ENCODE measurements around the gene TAF11L3. TPM values are rescaled to one million over a fixed set of nuclear protein-coding genes. Genes with fewer than 3 reads are reported as not detected.
"Not testable (repeated sequence)": the region's sequence is repeated elsewhere in the genome, so short reads cannot be mapped to it uniquely, and the experiment has no call there.

TAF11L3 gene
- total and polyA plus RNA-seq, 2 donors (not counting 3 experiments of a cell fraction or from before 2014, with no cell fraction given), result not detected

DNA sequence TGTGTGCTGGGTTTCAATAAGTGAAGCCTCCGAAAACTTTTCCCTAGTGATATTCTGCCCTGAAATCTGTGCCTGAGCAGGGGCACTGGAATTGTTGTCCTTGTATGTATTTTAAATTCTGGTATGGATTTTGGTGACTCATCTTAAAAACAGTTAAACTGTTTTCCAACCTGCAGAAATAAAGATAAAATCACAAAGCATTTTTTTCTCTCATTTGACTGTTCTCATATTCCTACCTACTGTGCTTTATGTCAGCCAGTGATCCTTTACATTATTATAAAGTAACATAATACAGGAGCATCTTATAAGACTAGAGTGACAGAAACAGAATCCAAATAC, 31.0 kb upstream of the TAF11L3 start:
- Histone ChIP-seq H3K9me3 (replicated peaks; ENCODE audit: control insufficient read depth, insufficient read depth, low read length) (no peaks in the 10 kb centered on the region), H3K4me3 (replicated peaks in 1 of 3; ENCODE audit: insufficient read depth in 1 of 3, low read depth in 1 of 3, low read length in 3 of 3) (no peak overlapping the region), H3K4me2 (ENCODE audit: insufficient read depth, low read length) (no peak overlapping the region), H3K9me1 (replicated peaks; ENCODE audit: control insufficient read depth, extremely low read depth, insufficient read depth, low read length) (no peaks in the 10 kb centered on the region), H3K4me1 (ENCODE audit: control insufficient read depth, extremely low read depth, insufficient read depth, low read length) (no peaks in the 10 kb centered on the region), H3K27me3 (ENCODE audit: control insufficient read depth in 2 of 2, insufficient read depth in 2 of 2, low read length in 2 of 2) (no peaks in the 10 kb centered on the region), H3K36me3 (ENCODE audit: control insufficient read depth in 2 of 2, extremely low read depth in 1 of 2, insufficient read depth in 2 of 2, low read length in 2 of 2) (no peaks in the 10 kb centered on the region), H4K20me1 (replicated peaks; ENCODE audit: control insufficient read depth, extremely low read depth, insufficient read depth, low read length) (no peaks in the 10 kb centered on the region), H3K79me2 (ENCODE audit: control insufficient read depth, insufficient read depth, low read length) (no peaks in the 10 kb centered on the region), H3K27ac (ENCODE audit: insufficient read depth, low read depth, low read length) (no peak overlapping the region), H2AFZ (ENCODE audit: low read depth, low read length) (no peak overlapping the region), H3K9ac (replicated peaks; ENCODE audit: extremely low read depth, insufficient read depth, low read length) (no peak overlapping the region)
- TF ChIP-seq POLR2AphosphoS5 (IDR thresholded peaks at IDR 0.05; ENCODE audit: insufficient read depth, low read depth, low read length), result no peak
- TF ChIP-seq FOS (IDR thresholded peaks at IDR 0.05; ENCODE audit: borderline replicate concordance, insufficient read depth, low read length), result no peak
- TF ChIP-seq, protein P1, sequence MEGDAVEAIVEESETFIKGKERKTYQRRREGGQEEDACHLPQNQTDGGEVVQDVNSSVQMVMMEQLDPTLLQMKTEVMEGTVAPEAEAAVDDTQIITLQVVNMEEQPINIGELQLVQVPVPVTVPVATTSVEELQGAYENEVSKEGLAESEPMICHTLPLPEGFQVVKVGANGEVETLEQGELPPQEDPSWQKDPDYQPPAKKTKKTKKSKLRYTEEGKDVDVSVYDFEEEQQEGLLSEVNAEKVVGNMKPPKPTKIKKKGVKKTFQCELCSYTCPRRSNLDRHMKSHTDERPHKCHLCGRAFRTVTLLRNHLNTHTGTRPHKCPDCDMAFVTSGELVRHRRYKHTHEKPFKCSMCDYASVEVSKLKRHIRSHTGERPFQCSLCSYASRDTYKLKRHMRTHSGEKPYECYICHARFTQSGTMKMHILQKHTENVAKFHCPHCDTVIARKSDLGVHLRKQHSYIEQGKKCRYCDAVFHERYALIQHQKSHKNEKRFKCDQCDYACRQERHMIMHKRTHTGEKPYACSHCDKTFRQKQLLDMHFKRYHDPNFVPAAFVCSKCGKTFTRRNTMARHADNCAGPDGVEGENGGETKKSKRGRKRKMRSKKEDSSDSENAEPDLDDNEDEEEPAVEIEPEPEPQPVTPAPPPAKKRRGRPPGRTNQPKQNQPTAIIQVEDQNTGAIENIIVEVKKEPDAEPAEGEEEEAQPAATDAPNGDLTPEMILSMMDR (IDR thresholded peaks at IDR 0.05; ENCODE audit: extremely low read depth in 1 of 2, insufficient read depth in 1 of 2, low read depth in 1 of 2, low read length in 2 of 2), result no peak
- no peak for TF ChIP-seq EZH2 (IDR thresholded peaks at IDR 0.05; ENCODE audit: borderline replicate concordance, low read depth, low read length, severe bottlenecking)
- TF ChIP-seq, protein P2, sequence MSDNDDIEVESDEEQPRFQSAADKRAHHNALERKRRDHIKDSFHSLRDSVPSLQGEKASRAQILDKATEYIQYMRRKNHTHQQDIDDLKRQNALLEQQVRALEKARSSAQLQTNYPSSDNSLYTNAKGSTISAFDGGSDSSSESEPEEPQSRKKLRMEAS (IDR thresholded peaks at IDR 0.05; ENCODE audit: insufficient read depth, insufficient read length), result no peak
- no peak for TF ChIP-seq POLR2A (IDR thresholded peaks at IDR 0.05; ENCODE audit: low read depth, low read length)
- no peak for TF ChIP-seq MYC (IDR thresholded peaks at IDR 0.05; ENCODE audit: low read depth, low read length)
- no peak for TF ChIP-seq GATA2 (IDR thresholded peaks at IDR 0.05; ENCODE audit: insufficient read depth, insufficient read length, low read depth, low read length)
- TF ChIP-seq JUN (IDR thresholded peaks at IDR 0.05; ENCODE audit: borderline replicate concordance, insufficient read depth, insufficient read length, low read depth), result no peak
- FAIRE-seq, result no peak
- dilution Hi-C loops (cut with MboI; ENCODE audit: extremely low pct_ligation_motif_present, low sequenced_read_pairs), result no loop called here
- ChIA-PET POLR2A (no interaction called here), CTCF (no interaction called here)
- BruUV-seq (replicated peaks), result no TSS peak
- DNase-seq (ENCODE audit: low read depth, low spot score), result no peak
- intact Hi-C loops (cut with micrococcal nuclease), result no loop called here

DNA sequence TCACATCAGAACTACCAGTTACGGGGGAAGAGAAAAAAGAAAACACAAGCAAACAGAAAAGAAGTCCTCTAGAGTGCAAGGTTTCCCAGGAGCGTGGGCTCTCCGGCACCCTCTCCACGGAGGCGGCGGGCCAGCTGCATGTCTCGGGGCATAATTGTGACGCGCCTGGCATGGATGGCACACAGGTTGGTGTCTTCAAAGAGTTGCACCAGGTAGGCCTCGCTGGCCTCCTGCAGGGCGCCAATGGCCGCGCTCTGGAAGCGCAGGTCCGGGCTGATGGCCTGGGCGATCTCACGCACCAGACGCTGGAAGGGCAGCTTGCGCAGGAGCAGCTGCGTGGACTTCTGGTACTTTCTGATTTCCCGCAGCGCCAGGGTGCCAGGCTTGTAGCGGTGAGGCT, 26.9 kb upstream of the TAF11L3 start:
- H4K20me1 ChIP-seq (replicated peaks; ENCODE audit: control insufficient read depth, extremely low read depth, insufficient read depth, low read length); H3K9me3 ChIP-seq (replicated peaks; ENCODE audit: control insufficient read depth, insufficient read depth, low read length); CTCF ChIA-PET; H3K4me2 ChIP-seq (ENCODE audit: insufficient read depth, low read length); H3K9ac ChIP-seq (replicated peaks; ENCODE audit: extremely low read depth, insufficient read depth, low read length); dilution Hi-C loops (cut with MboI; ENCODE audit: extremely low pct_ligation_motif_present, low sequenced_read_pairs); FAIRE-seq; H3K27ac ChIP-seq (ENCODE audit: insufficient read depth, low read depth, low read length); DNase-seq (ENCODE audit: low read depth, low spot score); POLR2A ChIA-PET; intact Hi-C loops (cut with micrococcal nuclease); BruUV-seq (replicated peaks); H3K27me3 ChIP-seq (ENCODE audit: control insufficient read depth in 2 of 2, insufficient read depth in 2 of 2, low read length in 2 of 2); H3K36me3 ChIP-seq (ENCODE audit: control insufficient read depth in 2 of 2, extremely low read depth in 1 of 2, insufficient read depth in 2 of 2, low read length in 2 of 2); H3K9me1 ChIP-seq (replicated peaks; ENCODE audit: control insufficient read depth, extremely low read depth, insufficient read depth, low read length); H2AFZ ChIP-seq (ENCODE audit: low read depth, low read length); H3K4me3 ChIP-seq (replicated peaks in 1 of 3; ENCODE audit: insufficient read depth in 1 of 3, low read depth in 1 of 3, low read length in 3 of 3); H3K4me1 ChIP-seq (ENCODE audit: control insufficient read depth, extremely low read depth, insufficient read depth, low read length); H3K79me2 ChIP-seq (ENCODE audit: control insufficient read depth, insufficient read depth, low read length): not testable (repeated sequence)

Measured in endothelial cell of umbilical vein (primary cell).